ENCODE data around the gene IRAK1. TPM values are rescaled to one million over a fixed set of nuclear protein-coding genes. Genes with fewer than 3 reads are reported as not detected.
"Not testable (repeated sequence)": the region's sequence is repeated elsewhere in the genome, so short reads cannot be mapped to it uniquely, and the experiment has no call there.

Gene IRAK1
- total RNA-seq, 2 experiments from 2014 or later = 61.2 to 67.4 TPM

GRCh38 chrX:153981231-153981630 lies 38.5 kb downstream of the IRAK1 start:
- Mint-ChIP-seq H3K27ac (peak overlapping the region; percentile 99), H3K4me1 (ENCODE audit: low read depth) (peaks cover 52% of the 10 kb centered on the region), H3K27me3 (no peaks in the 10 kb centered on the region), H3K4me3 (peak overlapping the region; percentile 73), H3K9me3 (no peaks in the 10 kb centered on the region), H3K36me3 (ENCODE audit: low read depth) (no peaks in the 10 kb centered on the region)
- H3K27ac ChIP-seq (ENCODE audit: low read depth in 1 of 2, low read length in 2 of 2) = peak overlapping the region; percentile 64 to 66
- intact Hi-C loops (cut with DNase I, micrococcal nuclease) = loop anchor here in 1 of 2 experiments (1.0 kb wide), 1 partner anchor 8 kb away; no protein-coding TSS in a partner anchor
- H3K27me3 ChIP-seq (ENCODE audit: control insufficient read depth in 1 of 2, insufficient read depth in 2 of 2, low read length in 2 of 2) = no peaks in the 10 kb centered on the region
- H3K4me3 ChIP-seq (ENCODE audit: low read length) = peak overlapping the region; percentile 21
- ChIA-PET POLR2A (interaction anchor here (0.5 to 2.6 kb wide), 13 partner anchors 8 to 448 kb away, joined by 3 to 54 read pairs (median 3); partner anchors contain the start of genes ARHGAP4, ATP6AP1, BCAP31 and HCFC1), CTCF (interaction anchor here (0.7 to 2.6 kb wide), 3 partner anchors 9 to 24 kb away, joined by 3 to 7 read pairs (median 3); no protein-coding TSS in a partner anchor)
- H3K36me3 ChIP-seq (ENCODE audit: insufficient read depth, low read length) = no peaks in the 10 kb centered on the region
- ATAC-seq (ENCODE audit: poor library complexity) (no peak), DNase-seq (no peak)
- no peak for TF ChIP-seq CTCF (IDR thresholded peaks at IDR 0.05)
- peaks cover 57% of the 10 kb centered on the region for H3K4me1 ChIP-seq (ENCODE audit: insufficient read depth, low read length)
- no peaks in the 10 kb centered on the region for H3K9me3 ChIP-seq (ENCODE audit: control insufficient read depth in 1 of 2, insufficient read depth in 1 of 2, low read length in 2 of 2)

- peak overlapping the region in 1 of 2 donors; percentile 66 for H3K27ac ChIP-seq (ENCODE audit: low read depth in 1 of 2, low read length in 2 of 2)
- H3K4me3 ChIP-seq (ENCODE audit: low read length) = peak overlapping the region; percentile 14
- H3K36me3 ChIP-seq (ENCODE audit: insufficient read depth, low read length); H3K27me3 Mint-ChIP-seq; H3K9me3 ChIP-seq (ENCODE audit: control insufficient read depth in 1 of 2, insufficient read depth in 1 of 2, low read length in 2 of 2); H3K9me3 Mint-ChIP-seq; H3K27me3 ChIP-seq (ENCODE audit: control insufficient read depth in 1 of 2, insufficient read depth in 2 of 2, low read length in 2 of 2); H3K36me3 Mint-ChIP-seq (ENCODE audit: low read depth); intact Hi-C loops (cut with DNase I, micrococcal nuclease): not testable (repeated sequence)
- Mint-ChIP-seq H3K4me3 (peak overlapping the region; percentile 80), H3K4me1 (ENCODE audit: low read depth) (peaks cover 52% of the 10 kb centered on the region), H3K27ac (peak overlapping the region; percentile 99)
- H3K4me1 ChIP-seq (ENCODE audit: insufficient read depth, low read length) = peaks cover 57% of the 10 kb centered on the region
- peak in 3 of 14 experiments; percentile 44 to 55 (median 51) for DNase-seq
- ChIA-PET CTCF (interaction anchor here (1.2 to 2.6 kb wide), 2 partner anchors 10 to 11 kb away, joined by 3 to 7 read pairs; no protein-coding TSS in a partner anchor), POLR2A (interaction anchor here (1.1 to 2.6 kb wide), 5 partner anchors 9 to 155 kb away, joined by 3 to 54 read pairs (median 3); partner anchors contain the start of genes ARHGAP4, HCFC1 and TMEM187)
- peak; percentile 55 for ATAC-seq (ENCODE audit: poor library complexity)
Observed at GRCh38 chrX:153980394-153980793, 39.3 kb downstream of the IRAK1 start.

- Histone ChIP-seq H3K4me3 (ENCODE audit: low read length) (no peak overlapping the region), H3K36me3 (ENCODE audit: insufficient read depth, low read length) (no peaks in the 10 kb centered on the region), H3K4me1 (ENCODE audit: insufficient read depth, low read length) (peaks cover 25% of the 10 kb centered on the region), H3K27ac (ENCODE audit: low read depth in 1 of 2, low read length in 2 of 2) (peak overlapping the region; percentile 25 to 40), H3K9me3 (ENCODE audit: control insufficient read depth in 1 of 2, insufficient read depth in 1 of 2, low read length in 2 of 2) (no peaks in the 10 kb centered on the region), H3K27me3 (ENCODE audit: control insufficient read depth in 1 of 2, insufficient read depth in 2 of 2, low read length in 2 of 2) (no peaks in the 10 kb centered on the region)
- DNase-seq (peak in 2 of 14 experiments; percentile 17 to 20), ATAC-seq (ENCODE audit: poor library complexity) (no peak)
- Mint-ChIP-seq H3K4me1 (ENCODE audit: low read depth) (peaks cover 25% of the 10 kb centered on the region), H3K27me3 (no peaks in the 10 kb centered on the region), H3K27ac (peak overlapping the region; percentile 98), H3K4me3 (peak overlapping the region; percentile 38), H3K9me3 (no peaks in the 10 kb centered on the region), H3K36me3 (ENCODE audit: low read depth) (peaks cover 19% of the 10 kb centered on the region)
- POLR2A ChIA-PET = interaction anchor here (4.2 kb wide), 1 partner anchor 10 kb away, joined by 26 read pairs; no protein-coding TSS in a partner anchor
- CTCF ChIA-PET = interaction anchor here (0.9 to 1.0 kb wide), 2 partner anchors 28 to 39 kb away, joined by 3 read pairs; no protein-coding TSS in a partner anchor
- TF ChIP-seq CTCF (IDR thresholded peaks at IDR 0.05) = no peak
- intact Hi-C loops (cut with DNase I, micrococcal nuclease) = loop anchor here in 1 of 2 experiments (5.0 kb wide), 1 partner anchor 42 kb away; the partner anchor contains the start of gene IRAK1
Observed at GRCh38 chrX:153974726-153975286, 44.9 kb downstream of the IRAK1 start.
